ENCODE measurements around the gene RPL23.

- no peak for TF ChIP-seq CTCF (IDR thresholded peaks at IDR 0.05)
- TF ChIP-seq POLR2A (IDR thresholded peaks at IDR 0.05): no peak
Observed at GRCh38 chr17:38848557-38848891, 5.0 kb downstream of the RPL23 start.
